ENCODE data around the gene RFX4.

RFX4 gene

GRCh38 chr12:106804668-106805067 is 221.9 kb downstream of the RFX4 start:
- no peak for DNase-seq (ENCODE audit: low read depth in 2 of 2)

Measured in stimulated activated CD8-positive, alpha-beta memory T cell treated with anti-CD3 and anti-CD28 coated beads, Interleukin-15, amount 100 ng/mL, for 4 hours (primary cell).